Activated B cell treated with CpG ODN at 0.5 μM for 24 hours (primary cell): ENCODE results near the gene KRT5. TPM values are rescaled to one million over a fixed set of nuclear protein-coding genes. Genes with fewer than 3 reads are reported as not detected.

Experiments
- ATAC-seq: fragments of 200-7000 bp; cut with Tn5 transposase; one replicate; pipeline ENCODE4 v1.10.0; 2021; ENCODE audit warnings: low read depth, mild to moderate bottlenecking, moderate library complexity
- CTCF ChIA-PET: fragments of 350-600 bp; sonication (Branson Sonifier 250); formaldehyde crosslinking; loops from one replicate; lab custom pipeline; 2021; ENCODE audit warnings: antibody characterized with exemption; lab: Charles Lee
- POLR2A ChIA-PET: fragments of 350-600 bp; sonication (Branson Sonifier 250); formaldehyde crosslinking; loops from one replicate; lab custom pipeline; 2021; ENCODE audit warnings: antibody characterized with exemption; lab: Charles Lee
- DNase-seq: peaks from one replicate; pipeline ENCODE4 v3.0.0; 2022
- H3K27ac Mint-ChIP-seq: one replicate; pipeline ENCODE4 v1.8.0; 2020; ENCODE audit warnings: mixed read lengths
- H3K27me3 Mint-ChIP-seq: one replicate; pipeline ENCODE4 v1.8.0; 2021; ENCODE audit warnings: mixed read lengths
- H3K36me3 Mint-ChIP-seq: one replicate; pipeline ENCODE4 v1.8.0; 2021; ENCODE audit warnings: low read depth, mixed read lengths
- H3K4me1 Mint-ChIP-seq: one replicate; pipeline ENCODE4 v1.8.0; 2021; ENCODE audit warnings: mixed read lengths
- H3K4me3 Mint-ChIP-seq: one replicate; pipeline ENCODE4 v1.8.0; 2020; ENCODE audit warnings: mild to moderate bottlenecking, mixed read lengths
- H3K9me3 Mint-ChIP-seq: one replicate; pipeline ENCODE4 v1.8.0; 2020; ENCODE audit warnings: mixed read lengths
- CTCF ChIP-seq: fragments of 200-600 bp; IDR thresholded peaks from one replicate; pipeline ENCODE4 v1.8.0; 2022; ENCODE audit warnings: antibody characterized with exemption, mild to moderate bottlenecking
- intact Hi-C: fragments of 100-400 bp; cut with micrococcal nuclease; formaldehyde crosslinking; loops from one replicate; pipeline ENCODE4 v1.15.1; 2024
- total RNA-seq: library from RNA; stranded (reverse); gene quantifications from 2 replicates; pipeline ENCODE4 v1.2.3, GENCODE V29; 2022

Gene KRT5
- total RNA-seq, 1 donor from 2014 or later: not detected

DNA sequence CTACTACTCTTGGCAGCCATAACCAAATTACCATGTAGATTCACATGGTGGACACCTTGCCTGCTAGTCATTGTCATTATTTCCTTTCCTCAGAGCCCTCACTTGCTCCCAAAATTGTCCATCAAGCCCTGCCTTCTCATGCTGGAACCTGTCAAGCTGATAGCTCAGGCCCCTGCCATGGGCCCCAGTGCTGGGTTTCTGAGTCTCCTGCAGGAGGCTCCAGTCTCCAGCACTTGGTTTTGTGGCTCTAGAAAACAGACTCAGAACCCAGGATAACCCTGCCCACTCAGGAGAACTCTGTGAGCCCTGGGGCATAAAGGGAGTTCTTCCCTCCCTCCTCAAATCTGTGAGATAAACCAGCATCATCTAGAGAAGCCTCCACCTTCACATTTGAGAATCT lies 22.0 kb upstream of the KRT5 start:
- Mint-ChIP-seq H3K27me3 (peaks cover 6% of the 10 kb centered on the region), H3K27ac (no peak overlapping the region), H3K4me1 (no peaks in the 10 kb centered on the region), H3K9me3 (no peaks in the 10 kb centered on the region), H3K4me3 (no peak overlapping the region), H3K36me3 (no peaks in the 10 kb centered on the region)
- DNase-seq: no peak
- ATAC-seq: no peak
- POLR2A ChIA-PET: no interaction called here
- intact Hi-C loops: no loop called here
- no peak for TF ChIP-seq CTCF
- CTCF ChIA-PET: no interaction called here

DNA sequence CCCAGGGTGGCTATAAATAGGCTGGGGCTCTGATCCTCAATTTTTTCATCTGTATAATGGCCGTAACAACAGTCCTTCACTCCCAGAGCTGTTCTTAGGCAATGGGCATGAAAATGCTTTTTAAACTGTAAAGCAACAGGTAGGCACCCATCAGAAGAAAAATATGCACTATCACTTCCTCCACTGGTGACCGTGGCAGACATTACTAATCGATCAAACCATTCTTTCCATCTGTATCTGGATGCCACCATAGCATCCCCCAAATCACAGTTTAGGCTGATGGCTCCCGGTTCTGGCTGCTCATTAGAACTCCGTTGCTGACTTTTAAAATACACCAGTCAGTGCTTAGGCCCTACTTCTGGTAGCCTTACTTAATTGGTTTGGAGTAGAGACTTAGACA lies 21.5 kb upstream of the KRT5 start:
- H3K27ac Mint-ChIP-seq: no peak overlapping the region
- no peaks in the 10 kb centered on the region for H3K9me3 Mint-ChIP-seq
- TF ChIP-seq CTCF: no peak
- peaks cover 6% of the 10 kb centered on the region for H3K27me3 Mint-ChIP-seq
- no peak overlapping the region for H3K4me3 Mint-ChIP-seq
- intact Hi-C loops: no loop called here
- DNase-seq (no peak), ATAC-seq (no peak)
- H3K36me3 Mint-ChIP-seq: no peaks in the 10 kb centered on the region
- ChIA-PET CTCF (no interaction called here), POLR2A (no interaction called here)
- no peaks in the 10 kb centered on the region for H3K4me1 Mint-ChIP-seq

- peaks cover 6% of the 10 kb centered on the region for H3K27me3 Mint-ChIP-seq
- intact Hi-C loops: no loop called here
- H3K36me3 Mint-ChIP-seq: no peaks in the 10 kb centered on the region
- ChIA-PET POLR2A (no interaction called here), CTCF (no interaction called here)
- no peak for TF ChIP-seq CTCF
- H3K27ac Mint-ChIP-seq: no peak overlapping the region
- no peak for DNase-seq
- H3K4me1 Mint-ChIP-seq: no peaks in the 10 kb centered on the region
- no peak overlapping the region for H3K4me3 Mint-ChIP-seq
- no peaks in the 10 kb centered on the region for H3K9me3 Mint-ChIP-seq
- ATAC-seq: no peak
These were observed 20.3 kb upstream of the KRT5 start for GRCh38 chr12:52540531-52540930.

GRCh38 chr12:52539821-52540173 lies 19.6 kb upstream of the KRT5 start:
- ATAC-seq: no peak
- CTCF ChIA-PET: no interaction called here

GRCh38 chr12:52539083-52539820 lies 19.1 kb upstream of the KRT5 start:
- ChIA-PET POLR2A (no interaction called here), CTCF (no interaction called here)
- no peak overlapping the region for H3K27ac Mint-ChIP-seq
- intact Hi-C loops: no loop called here
- no peaks in the 10 kb centered on the region for H3K9me3 Mint-ChIP-seq
- peaks cover 3% of the 10 kb centered on the region for H3K27me3 Mint-ChIP-seq
- H3K36me3 Mint-ChIP-seq: no peaks in the 10 kb centered on the region
- H3K4me3 Mint-ChIP-seq: no peak overlapping the region
- no peak for DNase-seq
- no peaks in the 10 kb centered on the region for H3K4me1 Mint-ChIP-seq
- no peak for ATAC-seq
- TF ChIP-seq CTCF: no peak

More at GRCh38 chr12:52539821-52540173, 19.6 kb upstream of the KRT5 start:
- H3K36me3 Mint-ChIP-seq: no peaks in the 10 kb centered on the region
- POLR2A ChIA-PET: no interaction called here
- no peak overlapping the region for H3K27ac Mint-ChIP-seq
- H3K4me1 Mint-ChIP-seq: no peaks in the 10 kb centered on the region
- H3K27me3 Mint-ChIP-seq: peaks cover 3% of the 10 kb centered on the region
- no peaks in the 10 kb centered on the region for H3K9me3 Mint-ChIP-seq
- intact Hi-C loops: no loop called here
- H3K4me3 Mint-ChIP-seq: no peak overlapping the region
- no peak for TF ChIP-seq CTCF
- no peak for DNase-seq
